Vagina (tissue), 2 donors: ENCODE results near the gene SCMH1.

ENCODE experiments used
- CTCF ChIP-seq, 3 experiments: fragments of 450-650 bp in 2 of 3; fragments of 200-600 bp in 1 of 3; sonication (generic) in 1 of 3; IDR thresholded peaks; one replicate each; pipeline ENCODE4 v1.5.1; 2017 to 2019; ENCODE audit warnings: antibody characterized with exemption in 3 of 3, mild to moderate bottlenecking in 2 of 3, moderate library complexity in 2 of 3
- POLR2A ChIP-seq, 2 donors: fragments of 450-650 bp; IDR thresholded peaks; one replicate each; pipeline ENCODE4 v1.6.1; 2017; ENCODE audit warnings: antibody characterized with exemption in 2 of 2, mild to moderate bottlenecking in 2 of 2, moderate library complexity in 2 of 2
- POLR2AphosphoS5 ChIP-seq, 2 donors: sonication (generic); formaldehyde crosslinking; IDR thresholded peaks; one replicate each; pipeline ENCODE4 v1.9.0; 2017; ENCODE audit warnings: antibody characterized with exemption in 2 of 2, mild to moderate bottlenecking in 2 of 2, low read depth in 1 of 2; ENCODE audit not compliant: insufficient read depth in 1 of 2

DNA sequence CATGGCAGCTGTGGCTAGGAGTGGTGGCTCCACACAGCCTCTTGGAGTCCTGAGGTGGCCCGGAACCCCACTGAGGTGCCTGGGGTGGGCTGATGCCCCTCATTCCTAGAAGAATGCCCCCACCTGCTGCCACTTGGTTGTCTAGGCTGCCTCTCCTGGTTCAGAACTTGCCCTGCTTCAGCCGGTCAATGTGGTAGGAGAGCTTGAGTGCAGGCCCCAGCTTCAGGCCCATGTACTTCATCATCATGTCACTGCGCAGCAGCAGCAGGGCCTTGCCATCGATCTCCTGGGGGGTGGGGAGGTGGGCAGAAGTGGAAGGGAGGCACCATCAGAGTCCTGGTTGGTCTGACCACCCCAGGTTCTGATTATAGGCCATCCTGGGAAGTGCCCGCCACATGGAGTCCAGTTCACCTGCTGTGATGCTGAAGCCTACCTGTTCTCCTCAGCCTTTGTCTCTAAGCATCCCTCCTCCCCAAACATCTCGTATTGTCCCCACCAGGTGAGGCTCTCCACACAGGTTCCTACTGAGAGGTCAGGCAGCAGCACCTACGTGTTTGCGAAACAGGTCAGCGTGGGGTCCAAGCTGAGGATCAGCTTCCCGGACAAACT lies 214.0 kb downstream of the SCMH1 start:
- TF ChIP-seq CTCF (IDR thresholded peaks at IDR 0.05) (no peak), POLR2AphosphoS5 (IDR thresholded peaks at IDR 0.05; ENCODE audit: insufficient read depth in 1 of 2, low read depth in 1 of 2) (no peak), POLR2A (IDR thresholded peaks at IDR 0.05) (no peak)
